ENCODE data around the gene ASPN. TPM values are rescaled to one million over a fixed set of nuclear protein-coding genes. Genes with fewer than 3 reads are reported as not detected.
A peak's percentile ranks its signal among the peaks of the same experiment; 100 is the strongest.

The ASPN gene
- total and polyA plus RNA-seq, 9 of the 15 experiments (the other 6 are each of a cell fraction or from before 2014, with no cell fraction given): 0.03 to 0.07 TPM; not detected in 7

GRCh38 chr9:92522983-92523970 is 41.0 kb upstream of the ASPN start (continued):
- TF ChIP-seq REST (IDR thresholded peaks at IDR 0.05; ENCODE audit: borderline replicate concordance) (no peak), REST (CRISPR knock-in tag; IDR thresholded peaks at IDR 0.05; ENCODE audit: low read depth) (no peak), KLF13 (tag; IDR thresholded peaks at IDR 0.05; ENCODE audit: borderline replicate concordance, low read depth) (no peak), GTF3C2 (IDR thresholded peaks at IDR 0.05; ENCODE audit: borderline replicate concordance, extremely low read depth, insufficient read length) (no peak), HCFC1 (IDR thresholded peaks at IDR 0.05; ENCODE audit: low read depth, low read length) (no peak), ZNF282 (CRISPR knock-in tag; IDR thresholded peaks at IDR 0.05) (no peak), ELF4 (CRISPR knock-in tag; IDR thresholded peaks at IDR 0.05) (no peak), TCF3 (CRISPR knock-in tag; IDR thresholded peaks at IDR 0.05) (peak; percentile 67), ASH1L (IDR thresholded peaks at IDR 0.05; ENCODE audit: borderline replicate concordance, low read depth, partially characterized antibody) (no peak), MITF (IDR thresholded peaks at IDR 0.05) (no peak), HMG20B (CRISPR knock-in tag; IDR thresholded peaks at IDR 0.05) (no peak), NFATC3 (IDR thresholded peaks at IDR 0.05) (no peak)
- TF ChIP-seq, protein P1, sequence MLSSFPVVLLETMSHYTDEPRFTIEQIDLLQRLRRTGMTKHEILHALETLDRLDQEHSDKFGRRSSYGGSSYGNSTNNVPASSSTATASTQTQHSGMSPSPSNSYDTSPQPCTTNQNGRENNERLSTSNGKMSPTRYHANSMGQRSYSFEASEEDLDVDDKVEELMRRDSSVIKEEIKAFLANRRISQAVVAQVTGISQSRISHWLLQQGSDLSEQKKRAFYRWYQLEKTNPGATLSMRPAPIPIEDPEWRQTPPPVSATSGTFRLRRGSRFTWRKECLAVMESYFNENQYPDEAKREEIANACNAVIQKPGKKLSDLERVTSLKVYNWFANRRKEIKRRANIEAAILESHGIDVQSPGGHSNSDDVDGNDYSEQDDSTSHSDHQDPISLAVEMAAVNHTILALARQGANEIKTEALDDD (IDR thresholded peaks at IDR 0.05): peak; percentile 94

All from K562 (cell line).